ENCODE data around the gene BMS1. TPM values are rescaled to one million over a fixed set of nuclear protein-coding genes. Genes with fewer than 3 reads are reported as not detected.

BMS1 gene
- total RNA-seq, 2 experiments from 2014 or later: 16.4 to 16.7 TPM

DNA sequence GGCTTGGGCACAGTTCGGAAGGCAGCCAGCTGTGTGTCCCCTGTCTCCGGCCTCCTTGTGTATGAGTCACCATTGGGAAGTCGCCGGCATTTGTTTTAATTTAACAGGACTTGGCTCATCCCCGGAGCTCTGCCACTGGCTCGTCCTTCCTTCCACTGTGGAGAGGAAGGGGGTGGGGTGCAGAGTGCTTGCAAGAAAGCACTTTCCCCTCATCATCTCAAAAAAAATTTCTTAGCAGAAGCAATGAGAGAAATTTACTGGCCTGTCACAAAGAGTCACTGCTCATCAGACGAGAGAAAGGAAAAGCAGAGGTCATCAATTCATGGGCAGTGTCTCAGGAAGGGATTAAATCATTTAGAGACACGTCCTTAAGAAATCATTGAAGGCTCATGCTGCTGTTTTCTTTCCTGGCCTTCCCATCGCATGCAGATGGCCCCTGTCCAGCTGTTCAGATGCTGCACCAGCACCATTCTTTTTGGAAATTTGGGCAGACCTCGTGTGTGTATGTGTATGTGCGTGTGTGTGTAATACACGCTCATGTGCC is 93.3 kb downstream of the BMS1 start:
- no peaks in the 10 kb centered on the region for H3K9me3 Mint-ChIP-seq
- DNase-seq (no peak), ATAC-seq (ENCODE audit: low read depth) (no peak)
- no peaks in the 10 kb centered on the region for H3K4me1 Mint-ChIP-seq
- POLR2A ChIA-PET: no interaction called here
- H3K4me3 Mint-ChIP-seq: no peak overlapping the region
- no peaks in the 10 kb centered on the region for H3K27me3 Mint-ChIP-seq
- no peak overlapping the region for H3K27ac Mint-ChIP-seq
- H3K36me3 Mint-ChIP-seq: no peaks in the 10 kb centered on the region

DNA sequence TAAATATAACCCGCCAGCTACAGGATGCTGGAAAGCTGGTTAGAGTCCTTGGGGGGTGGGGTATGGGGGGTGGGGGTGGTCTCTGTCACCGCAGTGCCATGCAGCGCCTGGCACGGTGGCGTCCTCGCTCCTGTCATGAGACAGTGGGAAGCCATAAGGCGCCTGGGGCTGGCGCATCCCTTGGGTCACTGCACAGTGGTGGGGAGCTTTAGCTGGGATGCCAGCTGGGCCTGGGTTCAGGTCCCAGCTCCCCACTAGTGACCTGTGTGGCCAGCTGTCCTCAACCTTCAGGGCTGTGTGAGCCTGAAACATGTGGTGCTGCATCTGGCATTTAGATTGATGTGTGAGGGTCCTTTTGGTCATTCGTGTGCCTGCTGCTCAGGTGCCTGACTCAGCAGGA is 93.9 kb downstream of the BMS1 start:
- Mint-ChIP-seq H3K9me3 (peaks cover 2% of the 10 kb centered on the region), H3K36me3 (no peaks in the 10 kb centered on the region), H3K27me3 (no peaks in the 10 kb centered on the region)

GRCh38 chr10:42876945-42877344 is 94.3 kb downstream of the BMS1 start:
- Mint-ChIP-seq H3K4me3 (no peak overlapping the region), H3K9me3 (peaks cover 3% of the 10 kb centered on the region), H3K27me3 (no peaks in the 10 kb centered on the region), H3K27ac (no peak overlapping the region), H3K36me3 (no peaks in the 10 kb centered on the region), H3K4me1 (no peaks in the 10 kb centered on the region)
- no peak for ATAC-seq (ENCODE audit: low read depth)
- POLR2A ChIA-PET: no interaction called here
- DNase-seq: no peak

More for the DNA sequence above, 93.9 kb downstream of the BMS1 start:
- POLR2A ChIA-PET: no interaction called here
- DNase-seq: no peak
- H3K27ac Mint-ChIP-seq: no peak overlapping the region
- no peak overlapping the region for H3K4me3 Mint-ChIP-seq
- no peaks in the 10 kb centered on the region for H3K4me1 Mint-ChIP-seq
- no peak for ATAC-seq (ENCODE audit: low read depth)

DNA sequence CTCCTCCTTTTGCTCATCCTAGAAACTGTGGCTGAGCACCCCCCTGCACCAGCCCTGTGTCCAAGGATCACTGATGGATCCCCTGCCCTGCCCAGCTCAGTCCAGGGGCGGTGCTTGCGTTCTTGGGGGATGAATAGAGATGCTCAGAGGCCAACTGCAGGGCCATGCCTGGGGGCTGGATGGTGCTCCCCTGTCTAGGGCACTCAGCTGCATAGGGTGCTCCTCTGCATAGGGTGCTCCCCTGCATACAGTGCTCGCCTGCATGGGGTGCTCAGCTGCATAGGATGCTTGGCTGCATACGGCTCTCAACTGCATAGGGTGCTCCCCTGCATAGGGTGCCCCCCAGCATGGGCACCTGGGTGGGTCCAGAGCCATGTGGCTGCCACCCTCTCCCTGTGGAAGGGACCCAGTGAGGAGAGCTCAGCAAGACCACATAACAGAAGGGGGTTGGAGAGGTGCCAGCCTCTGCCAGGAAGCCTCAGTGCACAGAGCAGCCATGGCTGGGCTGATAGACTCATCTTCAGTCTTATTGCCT is 95.0 kb downstream of the BMS1 start:
- no peaks in the 10 kb centered on the region for H3K4me1 Mint-ChIP-seq
- no peak for ATAC-seq (ENCODE audit: low read depth)
- no peak for DNase-seq
- no peak overlapping the region for H3K27ac Mint-ChIP-seq
- no peaks in the 10 kb centered on the region for H3K36me3 Mint-ChIP-seq
- POLR2A ChIA-PET: no interaction called here
- H3K9me3 Mint-ChIP-seq: peaks cover 8% of the 10 kb centered on the region
- no peak overlapping the region for H3K4me3 Mint-ChIP-seq
- no peaks in the 10 kb centered on the region for H3K27me3 Mint-ChIP-seq

DNA sequence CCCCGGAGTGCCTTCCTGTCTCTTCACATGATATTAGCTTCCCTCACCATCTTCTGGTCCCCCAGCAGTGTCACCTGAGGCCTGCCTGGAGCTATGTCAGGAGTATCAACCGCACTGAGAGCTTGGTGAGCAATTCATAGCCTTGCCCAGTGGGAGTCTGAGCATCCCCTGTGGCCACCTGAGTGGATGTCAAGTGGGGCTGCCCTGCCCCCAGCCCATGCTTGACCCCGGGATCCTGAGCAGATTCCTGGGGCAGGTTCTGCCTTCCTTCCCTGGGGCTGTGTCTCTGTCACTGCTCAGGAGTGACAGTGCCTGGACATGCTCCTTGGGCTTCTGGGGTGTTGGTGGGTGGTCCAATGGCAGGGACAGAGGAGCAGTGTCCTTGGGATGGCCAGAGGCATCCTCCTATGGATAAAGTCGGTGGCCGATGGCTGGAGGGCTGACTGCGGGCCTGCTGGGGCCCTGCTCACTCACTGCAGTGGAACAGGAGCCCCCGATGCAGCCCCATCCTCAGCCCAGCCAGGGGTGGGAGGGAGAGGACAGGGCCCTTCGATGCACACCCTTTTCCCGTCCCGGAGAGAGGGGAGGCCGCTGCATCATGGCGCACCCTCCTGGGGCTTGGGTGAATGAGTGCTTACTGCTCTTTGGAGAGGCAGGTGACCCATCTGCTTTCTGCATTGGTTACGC is 95.7 kb downstream of the BMS1 start:
- POLR2A ChIA-PET: no interaction called here
- Mint-ChIP-seq H3K4me3 (no peak overlapping the region), H3K27ac (no peak overlapping the region), H3K4me1 (peaks cover 1% of the 10 kb centered on the region), H3K27me3 (peaks cover 1% of the 10 kb centered on the region), H3K9me3 (peaks cover 13% of the 10 kb centered on the region), H3K36me3 (no peaks in the 10 kb centered on the region)
- ATAC-seq (ENCODE audit: low read depth) (no peak), DNase-seq (no peak)

DNA sequence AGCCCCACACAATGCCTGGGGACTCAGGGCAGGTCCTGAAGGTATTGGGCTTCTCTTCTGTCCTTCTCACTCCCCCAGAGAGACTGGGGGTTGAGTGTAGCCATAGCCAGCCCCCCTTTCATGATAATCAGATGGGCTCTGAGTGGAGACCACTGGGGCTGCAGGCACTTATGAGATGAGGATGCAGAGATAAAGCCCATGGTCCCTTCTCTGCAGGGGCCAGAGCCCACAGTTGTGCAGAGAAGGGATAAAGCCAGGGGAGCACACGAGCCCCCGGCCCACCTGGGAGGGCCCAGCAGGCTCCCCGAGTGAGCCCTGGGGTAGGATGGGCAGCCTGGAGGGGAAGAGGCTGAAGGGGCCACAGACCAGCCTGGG is 96.2 kb downstream of the BMS1 start:
- Mint-ChIP-seq H3K4me3 (no peak overlapping the region), H3K27ac (no peak overlapping the region), H3K4me1 (peaks cover 1% of the 10 kb centered on the region), H3K27me3 (peaks cover 1% of the 10 kb centered on the region), H3K9me3 (peaks cover 13% of the 10 kb centered on the region), H3K36me3 (no peaks in the 10 kb centered on the region)
- ATAC-seq (ENCODE audit: low read depth) (no peak), DNase-seq (no peak)
- POLR2A ChIA-PET: no interaction called here

DNA sequence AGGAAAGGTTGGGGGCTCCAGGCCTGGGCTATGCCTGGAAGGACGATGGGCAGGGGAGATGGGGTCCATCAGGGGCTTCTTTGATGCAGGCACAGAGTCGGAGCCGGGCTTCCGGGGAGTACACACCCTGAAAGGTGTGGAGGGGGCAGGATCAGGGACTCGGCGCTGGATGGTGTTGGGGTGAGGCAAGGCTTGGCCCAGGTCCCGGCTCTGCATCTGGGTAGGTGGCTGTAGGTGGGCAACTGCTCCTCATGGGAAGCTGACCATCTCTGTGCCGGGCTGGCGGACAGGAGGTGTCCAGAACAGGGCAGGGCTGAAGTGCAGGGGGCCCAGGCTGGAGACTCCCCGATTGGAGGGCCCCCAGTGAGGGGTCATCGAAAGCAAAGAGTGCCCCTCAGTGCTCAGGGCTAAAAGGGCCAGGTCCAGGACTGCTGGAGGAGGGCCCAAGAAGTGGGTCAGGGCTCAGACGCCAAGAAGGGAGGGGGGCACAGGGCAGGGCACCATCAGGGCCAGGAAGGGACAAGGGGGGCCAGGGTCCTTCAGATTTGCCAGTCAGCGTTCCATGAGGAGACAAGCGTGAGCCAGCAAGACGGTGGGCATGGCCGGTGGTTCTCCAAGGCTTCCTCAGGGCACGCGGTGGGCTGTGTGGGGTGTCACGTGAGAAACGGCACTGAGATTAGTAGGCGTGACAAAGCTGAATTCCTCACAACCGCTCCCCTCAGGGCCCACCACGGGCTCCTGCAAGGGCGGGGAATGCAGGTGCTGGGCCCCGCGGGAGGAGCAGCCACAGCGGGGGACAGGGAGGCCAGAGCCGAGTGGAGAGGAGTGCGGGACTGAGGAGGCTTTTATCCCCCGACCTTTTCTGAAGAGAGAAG is 97.0 kb downstream of the BMS1 start:
- no peak overlapping the region for H3K4me3 Mint-ChIP-seq
- POLR2A ChIA-PET: no interaction called here
- no peak for DNase-seq
- no peak for ATAC-seq (ENCODE audit: low read depth)
- no peaks in the 10 kb centered on the region for H3K36me3 Mint-ChIP-seq
- H3K27me3 Mint-ChIP-seq: peaks cover 6% of the 10 kb centered on the region
- H3K4me1 Mint-ChIP-seq: peaks cover 1% of the 10 kb centered on the region
- H3K9me3 Mint-ChIP-seq: peaks cover 13% of the 10 kb centered on the region
- H3K27ac Mint-ChIP-seq: no peak overlapping the region

- POLR2A ChIA-PET: no interaction called here
- DNase-seq: no peak
Measured at GRCh38 chr10:42880255-42880620, 97.6 kb downstream of the BMS1 start.

GRCh38 chr10:42882597-42882996 is 100.0 kb downstream of the BMS1 start:
- Mint-ChIP-seq H3K4me3 (no peak overlapping the region), H3K27ac (no peak overlapping the region), H3K4me1 (peaks cover 1% of the 10 kb centered on the region), H3K27me3 (peaks cover 9% of the 10 kb centered on the region), H3K36me3 (no peaks in the 10 kb centered on the region), H3K9me3 (peaks cover 13% of the 10 kb centered on the region)
- ATAC-seq (ENCODE audit: low read depth): no peak
- POLR2A ChIA-PET: no interaction called here
- DNase-seq: no peak

More at GRCh38 chr10:42880255-42880620, 97.6 kb downstream of the BMS1 start:
- H3K4me3 Mint-ChIP-seq: no peak overlapping the region
- H3K27me3 Mint-ChIP-seq: peaks cover 6% of the 10 kb centered on the region
- no peak overlapping the region for H3K27ac Mint-ChIP-seq
- H3K9me3 Mint-ChIP-seq: peaks cover 13% of the 10 kb centered on the region
- ATAC-seq (ENCODE audit: low read depth): no peak
- peaks cover 1% of the 10 kb centered on the region for H3K4me1 Mint-ChIP-seq
- no peaks in the 10 kb centered on the region for H3K36me3 Mint-ChIP-seq

Other genes starting within 250 kb of the BMS1 start
- 10 to 100 TPM; 30.0 to 36.1 TPM for gene ZNF33B, start 144.2 kb upstream of the BMS1 start, total RNA-seq

All from activated naive CD8-positive, alpha-beta T cell treated with anti-CD3 and anti-CD28 coated beads, Interleukin-2, amount 10 ng/mL, durations not matched to agents 7 days and 5 days (primary cell).